NCI-H460 (cell line): ENCODE data around the gene CLDN7. TPM values are rescaled to one million over a fixed set of nuclear protein-coding genes. Genes with fewer than 3 reads are reported as not detected.

Experiments used
- DNase-seq: peaks from one replicate; pipeline ENCODE4 v3.0.0-alpha.2; 2016; ENCODE audit warnings: low read depth; ENCODE audit errors: extremely low read depth
- total RNA-seq: library from RNA; depleted of rRNA; stranded (reverse); fragments of >200 nt; shearing (Covaris generic); gene quantifications from 2 replicates; pipeline ENCODE4 v1.2.3, GENCODE V29; 2014

Gene CLDN7
- total RNA-seq, 1 experiment from 2014 or later: 13.2 TPM

- no peak for DNase-seq
Measured at GRCh38 chr17:7238420-7239090, 23.7 kb downstream of the CLDN7 start.

DNA sequence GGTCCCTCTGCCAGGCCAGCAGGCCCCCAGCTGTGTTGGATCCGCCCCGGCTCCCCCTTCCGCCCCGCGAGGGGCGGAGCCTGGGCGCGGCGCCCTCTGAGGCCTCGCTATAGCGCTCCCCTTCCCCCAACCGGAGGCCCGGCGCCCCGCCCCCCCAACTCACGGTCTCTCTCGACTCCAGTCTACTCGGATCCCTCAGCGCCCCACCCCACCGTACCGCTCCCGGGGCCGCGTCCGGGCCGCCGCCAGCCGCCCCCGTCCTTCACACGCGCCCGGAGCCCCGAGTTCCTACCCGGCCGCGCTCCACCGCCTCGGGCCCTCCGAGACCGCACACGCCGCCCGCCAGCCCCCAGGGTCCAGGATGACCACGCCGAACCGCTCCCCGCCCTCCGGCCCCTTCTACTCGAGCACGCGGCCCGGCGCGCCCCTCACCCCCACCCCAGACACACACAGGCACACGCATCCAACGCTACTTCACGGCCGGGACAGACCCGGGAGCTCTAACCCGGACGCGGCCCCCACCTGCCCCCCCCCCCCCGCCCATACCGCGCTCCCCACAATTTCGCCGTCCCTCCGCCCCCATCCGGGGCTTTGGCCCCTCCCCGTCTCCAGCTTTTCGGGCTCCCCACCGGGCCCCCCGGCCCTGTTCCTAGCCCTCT lies 24.4 kb downstream of the CLDN7 start:
- DNase-seq: peak; percentile 69

- DNase-seq: no peak
Measured at GRCh38 chr17:7237266-7237760, 25.0 kb downstream of the CLDN7 start.

- no peak for DNase-seq
Measured at GRCh38 chr17:7236808-7237207, 25.5 kb downstream of the CLDN7 start.

DNA sequence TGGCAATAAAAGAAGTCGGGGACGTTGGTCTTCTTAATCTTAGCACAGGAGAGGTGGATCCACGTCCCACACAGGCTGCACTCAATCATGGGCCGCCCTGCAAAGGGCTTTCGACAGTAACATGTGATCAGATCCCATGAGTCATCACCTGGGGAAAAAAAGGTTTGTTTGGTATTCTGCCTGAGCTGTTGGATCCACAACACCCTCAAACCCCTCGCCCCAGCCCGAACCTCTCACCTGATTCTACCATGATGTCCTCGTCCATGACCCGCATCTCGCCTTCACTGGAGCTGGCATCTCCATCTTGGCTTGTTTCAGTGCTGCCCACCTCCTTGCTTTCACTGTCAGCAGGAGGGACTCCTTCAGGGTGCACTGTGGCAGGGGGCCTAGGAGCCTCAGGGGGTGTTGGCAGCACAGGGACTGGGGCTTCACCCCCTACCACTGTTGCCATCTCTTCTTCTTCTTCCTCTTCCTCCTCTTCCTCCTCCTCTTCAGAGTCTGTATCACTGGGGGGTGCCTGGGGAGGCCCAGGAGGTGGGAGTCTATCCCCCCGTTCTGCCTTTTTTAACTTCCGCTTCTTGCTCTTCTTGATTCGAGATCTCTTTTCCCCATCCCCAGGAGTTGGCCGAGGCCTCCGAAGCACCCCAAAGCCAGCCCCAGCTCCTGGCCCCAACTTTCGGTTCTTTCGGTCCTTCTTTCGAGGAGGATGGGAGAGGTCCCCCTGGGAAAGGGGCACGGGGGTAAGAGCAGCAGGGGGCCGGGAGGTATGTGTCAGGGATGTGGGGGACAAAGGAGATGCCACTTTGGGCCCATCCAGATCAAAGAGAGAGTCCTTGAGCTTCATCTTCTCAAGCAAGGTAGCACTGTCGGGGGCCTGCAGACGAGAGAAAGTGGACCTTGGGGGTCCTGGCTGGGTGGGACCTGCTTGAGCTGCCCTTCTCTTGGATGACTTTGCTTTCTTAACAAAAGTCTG lies 26.3 kb downstream of the CLDN7 start:
- DNase-seq: no peak

- DNase-seq: peak; percentile 91
Measured at GRCh38 chr17:7234083-7234951, 28.0 kb downstream of the CLDN7 start, which contains the start of gene DVL2. TSS of gene DVL2 (minus strand) at chr17:7234517. CDS start at chr17:7234262, 255 bp downstream.

GRCh38 chr17:7233701-7234082 lies 28.6 kb downstream of the CLDN7 start:
- no peak for DNase-seq

DNA sequence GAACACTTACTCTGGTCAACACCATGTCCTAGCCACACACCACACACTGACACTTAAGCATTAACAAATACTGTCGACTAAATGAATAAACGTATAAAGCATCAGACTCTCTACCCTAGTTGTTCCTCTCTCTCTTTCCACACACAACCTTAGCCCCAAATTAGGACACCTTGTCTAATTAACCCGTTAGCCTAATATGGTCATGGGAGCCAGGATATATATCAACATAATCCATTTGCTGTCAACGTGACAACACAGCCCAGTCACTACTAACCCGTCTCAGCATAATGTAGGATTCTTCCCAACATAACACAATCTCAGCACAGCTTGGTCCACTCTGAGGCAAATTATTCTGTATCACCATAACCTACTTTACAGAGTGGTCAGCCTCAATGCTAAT lies 30.2 kb downstream of the CLDN7 start:
- no peak for DNase-seq

GRCh38 chr17:7229504-7229903 lies 32.8 kb downstream of the CLDN7 start:
- no peak for DNase-seq

- no peak for DNase-seq
Measured at GRCh38 chr17:7228920-7229319, 33.4 kb downstream of the CLDN7 start.

DNA sequence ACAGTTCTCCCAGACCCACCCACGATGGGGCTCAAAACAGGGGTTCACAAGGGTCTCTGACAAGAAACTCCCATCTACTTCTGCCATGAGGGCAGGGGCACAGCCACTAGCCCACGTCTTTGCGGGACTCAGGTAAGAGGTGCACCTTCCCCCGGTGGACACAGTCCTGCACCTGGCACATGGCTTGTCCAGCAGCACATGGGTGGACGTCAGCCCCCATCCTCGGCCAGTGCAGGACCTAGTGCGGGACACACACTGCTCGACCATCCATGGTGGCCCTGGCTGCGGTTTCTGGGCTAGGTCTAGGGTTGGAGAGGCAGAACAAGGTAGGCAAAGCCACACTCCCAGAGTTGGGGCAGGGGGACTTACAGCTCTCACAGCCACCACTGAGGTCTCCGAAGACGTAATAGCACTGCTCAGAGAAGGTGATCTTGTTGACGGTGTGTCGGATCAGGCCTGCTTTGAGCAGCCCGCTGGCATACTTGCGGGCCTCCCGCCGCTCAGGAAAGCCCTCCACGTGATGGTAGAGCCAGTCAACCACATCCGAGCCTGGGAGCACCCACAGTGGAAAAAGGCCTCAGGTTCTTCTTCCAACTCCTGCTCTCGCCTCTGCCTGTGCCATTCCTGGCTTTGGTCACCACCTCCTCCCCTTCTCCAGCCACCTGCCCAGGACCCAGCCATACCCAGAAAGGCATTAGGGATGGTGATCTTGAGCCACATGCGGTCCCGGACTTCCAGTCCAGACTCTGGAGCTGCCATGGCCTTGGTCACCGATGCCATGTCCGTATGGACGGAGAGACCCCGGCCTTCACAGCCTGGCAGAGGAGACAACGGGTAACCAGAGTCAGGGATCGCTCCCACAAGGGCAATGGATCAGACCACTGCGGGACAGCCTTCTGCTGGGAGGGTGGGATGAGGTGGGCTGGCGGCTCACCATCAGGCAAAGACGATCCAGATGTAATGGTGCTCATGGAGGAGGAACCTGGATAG lies 35.3 kb downstream of the CLDN7 start:
- DNase-seq: no peak

DNA sequence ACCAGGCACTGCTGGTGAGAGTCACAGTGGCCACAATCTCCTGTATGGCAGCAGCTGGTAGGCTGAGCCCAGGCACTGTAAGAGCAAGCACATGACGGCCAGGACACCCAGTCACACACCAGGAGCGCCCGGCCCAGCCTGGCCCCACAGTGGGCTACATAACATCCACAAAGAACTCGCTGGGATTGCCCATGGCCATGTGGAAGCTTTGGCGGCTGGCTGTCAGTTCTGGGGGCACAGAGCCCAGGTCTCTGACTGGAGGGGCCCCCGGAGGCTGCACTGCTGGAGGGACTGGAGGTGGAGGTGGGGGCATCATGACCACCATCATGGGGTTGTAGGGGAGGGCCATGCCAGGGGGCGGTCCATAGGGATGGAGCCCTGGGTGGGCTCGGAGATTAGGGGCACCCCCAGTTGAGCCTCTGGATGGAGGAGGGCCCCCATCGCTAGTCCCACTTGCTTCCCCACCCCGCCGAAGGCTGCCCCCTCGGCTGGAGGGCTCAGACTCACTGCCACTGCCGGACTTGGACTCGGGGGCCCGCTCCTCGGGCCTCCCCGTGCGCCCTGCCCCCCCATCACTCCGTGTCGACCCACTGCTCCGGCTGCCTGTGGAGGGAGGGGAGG lies 36.5 kb downstream of the CLDN7 start:
- no peak for DNase-seq

- DNase-seq: no peak
Measured at GRCh38 chr17:7224661-7225111, 37.6 kb downstream of the CLDN7 start.

DNA sequence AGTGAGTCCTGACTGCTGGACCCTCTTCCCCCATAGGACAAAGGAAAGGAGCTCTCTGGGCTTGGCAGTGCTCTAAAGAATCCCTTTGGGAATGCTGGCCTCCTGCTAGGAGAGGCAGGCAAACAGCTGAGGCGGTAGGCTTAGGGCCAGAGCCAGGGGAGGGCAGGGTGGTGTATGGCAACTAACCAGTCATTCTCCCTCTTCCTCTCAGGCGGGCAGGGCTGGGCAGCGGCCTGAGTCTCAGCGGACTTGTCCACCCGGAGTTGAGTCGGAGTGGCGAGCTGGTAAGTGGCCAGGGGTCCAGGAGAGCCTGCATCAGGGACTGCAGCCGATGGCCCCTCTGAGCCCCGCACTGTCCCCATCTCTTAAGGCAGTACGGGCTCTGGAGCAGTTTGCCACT lies 38.2 kb downstream of the CLDN7 start:
- DNase-seq: no peak

GRCh38 chr17:7223375-7223774 lies 38.9 kb downstream of the CLDN7 start:
- DNase-seq: no peak

GRCh38 chr17:7222972-7223292 lies 39.3 kb downstream of the CLDN7 start:
- DNase-seq: no peak

- DNase-seq: no peak
Measured at GRCh38 chr17:7222093-7222971, 39.9 kb downstream of the CLDN7 start.
